KMS-11 (cell line): ENCODE results near the gene ZRANB3.

Experiments used
- H2AFZ ChIP-seq: fragments of 200-600 bp; sonication (generic); 2 replicates; pipeline ENCODE4 v1.6.1; 2016; ENCODE audit warnings: antibody characterized with exemption, mixed run types, low read depth
- H3K27ac ChIP-seq: fragments of 200-600 bp; sonication (generic); 2 replicates; pipeline ENCODE4 v1.6.1; 2016; ENCODE audit warnings: mild to moderate bottlenecking, mixed run types
- H3K27me3 ChIP-seq: fragments of 200-600 bp; sonication (generic); 2 replicates; pipeline ENCODE4 v1.6.1; 2017; ENCODE audit warnings: mild to moderate bottlenecking, low read depth, mixed run types, moderate library complexity; ENCODE audit not compliant: insufficient read depth
- H3K36me3 ChIP-seq: fragments of 200-600 bp; sonication (generic); 2 replicates; pipeline ENCODE4 v1.6.1; 2017; ENCODE audit warnings: mild to moderate bottlenecking, mixed run types; ENCODE audit not compliant: insufficient read depth
- H3K4me1 ChIP-seq: fragments of 200-600 bp; sonication (generic); 2 replicates; pipeline ENCODE4 v1.6.1; 2016; ENCODE audit warnings: mild to moderate bottlenecking, low read depth, mixed run types; ENCODE audit not compliant: poor library complexity, severe bottlenecking
- H3K4me2 ChIP-seq: fragments of 200-600 bp; sonication (generic); 2 replicates; pipeline ENCODE4 v1.7.0; 2016; ENCODE audit warnings: mild to moderate bottlenecking, mixed run types
- H3K4me3 ChIP-seq: fragments of 200-600 bp; sonication (generic); IDR thresholded peaks from 2 replicates; pipeline ENCODE4 v1.6.1; 2017; ENCODE audit warnings: low read depth, low read length, mixed read lengths; ENCODE audit not compliant: insufficient read depth
- H3K79me2 ChIP-seq: fragments of 200-600 bp; sonication (generic); 2 replicates; pipeline ENCODE4 v1.6.1; 2016; ENCODE audit warnings: low read depth, mixed run types; ENCODE audit not compliant: insufficient read depth
- H3K9ac ChIP-seq: fragments of 200-600 bp; sonication (generic); 2 replicates; pipeline ENCODE4 v1.6.1; 2016; ENCODE audit warnings: mild to moderate bottlenecking, mixed run types
- H4K20me1 ChIP-seq: fragments of 200-600 bp; sonication (generic); 2 replicates; pipeline ENCODE4 v1.6.1; 2016; ENCODE audit warnings: mild to moderate bottlenecking, mixed run types; ENCODE audit not compliant: insufficient read depth
- TF ChIP-seq, protein P1 (sequence below): fragments of 200-600 bp; sonication (generic); conservative IDR thresholded peaks from 2 replicates; pipeline ENCODE4 v1.6.1; 2017; ENCODE audit warnings: low read depth, mild to moderate bottlenecking, antibody characterized with exemption, low read length, moderate library complexity, mixed read lengths

The ZRANB3 gene

GRCh38 chr2:135219226-135219625 is 311.8 kb downstream of the ZRANB3 start:
- Histone ChIP-seq H2AFZ (no peak overlapping the region), H3K4me3 (no peak overlapping the region), H3K27ac (no peak overlapping the region), H3K4me1 (no peaks in the 10 kb centered on the region), H3K79me2 (no peaks in the 10 kb centered on the region), H3K9ac (no peak overlapping the region), H4K20me1 (no peaks in the 10 kb centered on the region), H3K4me2 (no peak overlapping the region), H3K27me3 (no peaks in the 10 kb centered on the region), H3K36me3 (no peaks in the 10 kb centered on the region)
- TF ChIP-seq, protein P1, sequence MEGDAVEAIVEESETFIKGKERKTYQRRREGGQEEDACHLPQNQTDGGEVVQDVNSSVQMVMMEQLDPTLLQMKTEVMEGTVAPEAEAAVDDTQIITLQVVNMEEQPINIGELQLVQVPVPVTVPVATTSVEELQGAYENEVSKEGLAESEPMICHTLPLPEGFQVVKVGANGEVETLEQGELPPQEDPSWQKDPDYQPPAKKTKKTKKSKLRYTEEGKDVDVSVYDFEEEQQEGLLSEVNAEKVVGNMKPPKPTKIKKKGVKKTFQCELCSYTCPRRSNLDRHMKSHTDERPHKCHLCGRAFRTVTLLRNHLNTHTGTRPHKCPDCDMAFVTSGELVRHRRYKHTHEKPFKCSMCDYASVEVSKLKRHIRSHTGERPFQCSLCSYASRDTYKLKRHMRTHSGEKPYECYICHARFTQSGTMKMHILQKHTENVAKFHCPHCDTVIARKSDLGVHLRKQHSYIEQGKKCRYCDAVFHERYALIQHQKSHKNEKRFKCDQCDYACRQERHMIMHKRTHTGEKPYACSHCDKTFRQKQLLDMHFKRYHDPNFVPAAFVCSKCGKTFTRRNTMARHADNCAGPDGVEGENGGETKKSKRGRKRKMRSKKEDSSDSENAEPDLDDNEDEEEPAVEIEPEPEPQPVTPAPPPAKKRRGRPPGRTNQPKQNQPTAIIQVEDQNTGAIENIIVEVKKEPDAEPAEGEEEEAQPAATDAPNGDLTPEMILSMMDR = no peak

DNA sequence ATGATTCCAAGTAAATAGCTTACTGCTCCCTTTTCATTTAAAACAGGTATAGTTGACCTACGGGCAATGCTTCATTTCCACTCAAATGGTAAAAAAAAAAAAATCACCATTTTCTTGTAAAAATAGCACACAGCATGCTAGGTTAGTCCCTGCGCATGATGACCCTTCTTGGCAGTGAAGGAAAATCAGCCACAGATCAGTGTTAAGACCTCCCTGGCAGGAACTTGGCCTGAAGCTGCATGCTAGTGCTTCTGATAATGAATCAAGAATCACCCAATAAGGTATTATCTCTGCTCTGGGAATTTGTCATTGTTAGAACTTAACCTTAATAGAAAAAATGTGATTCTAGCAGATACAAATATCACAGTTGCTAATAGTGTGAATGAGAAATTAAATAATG is 312.6 kb downstream of the ZRANB3 start:
- Histone ChIP-seq H3K79me2 (no peaks in the 10 kb centered on the region), H3K9ac (no peak overlapping the region), H3K4me3 (no peak overlapping the region), H3K27me3 (no peaks in the 10 kb centered on the region), H3K27ac (no peak overlapping the region), H3K4me2 (no peak overlapping the region), H4K20me1 (no peaks in the 10 kb centered on the region), H2AFZ (no peak overlapping the region), H3K4me1 (no peaks in the 10 kb centered on the region), H3K36me3 (no peaks in the 10 kb centered on the region)
- TF ChIP-seq, protein P1 = no peak

DNA sequence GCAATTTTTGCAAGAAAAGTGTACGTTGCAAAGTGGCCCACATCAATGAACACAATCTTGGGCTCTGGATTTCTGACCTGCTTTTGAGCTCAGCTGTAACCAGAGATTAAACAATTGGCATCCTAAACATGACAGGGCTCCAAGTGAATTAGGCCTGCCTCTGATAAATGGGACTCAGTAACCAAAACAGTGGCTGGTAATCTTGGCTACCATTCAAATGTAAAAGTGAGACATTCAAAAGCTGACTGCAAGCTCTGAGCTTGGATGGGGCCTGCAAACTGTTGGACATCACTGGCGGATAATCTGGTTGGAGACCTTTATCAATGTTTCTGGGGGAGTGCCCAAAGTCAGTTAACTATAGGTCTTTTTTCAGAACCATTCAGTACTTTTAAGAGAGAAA is 318.3 kb downstream of the ZRANB3 start:
- Histone ChIP-seq H3K27me3 (no peaks in the 10 kb centered on the region), H4K20me1 (no peaks in the 10 kb centered on the region), H3K36me3 (no peaks in the 10 kb centered on the region), H3K4me2 (no peak overlapping the region), H2AFZ (no peak overlapping the region), H3K79me2 (no peaks in the 10 kb centered on the region), H3K4me3 (no peak overlapping the region), H3K4me1 (no peaks in the 10 kb centered on the region), H3K27ac (no peak overlapping the region), H3K9ac (no peak overlapping the region)
- TF ChIP-seq, protein P1 = no peak

DNA sequence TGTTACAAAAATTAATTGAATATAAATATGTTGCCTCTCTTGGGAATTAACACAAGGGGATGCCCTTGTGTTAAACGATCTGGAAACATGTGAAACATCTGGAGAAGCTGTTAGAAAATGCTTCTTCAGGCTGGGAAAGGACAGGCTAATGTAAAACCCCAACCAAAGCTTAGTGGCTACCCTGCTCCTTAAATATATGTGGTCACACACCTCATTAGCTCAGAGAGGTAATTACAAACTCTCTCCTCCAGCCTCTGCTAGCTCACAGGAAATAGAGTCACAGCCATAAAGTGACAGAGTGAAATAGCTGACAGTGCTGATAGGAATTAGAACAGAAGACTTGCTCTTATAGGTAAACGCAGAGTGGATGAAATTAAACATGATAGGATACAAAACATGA is 323.0 kb downstream of the ZRANB3 start:
- H3K9ac ChIP-seq = no peak overlapping the region
- H3K27ac ChIP-seq = no peak overlapping the region
- no peaks in the 10 kb centered on the region for H4K20me1 ChIP-seq
- H3K36me3 ChIP-seq = no peaks in the 10 kb centered on the region
- H2AFZ ChIP-seq = no peak overlapping the region
- no peaks in the 10 kb centered on the region for H3K27me3 ChIP-seq
- TF ChIP-seq, protein P1 = no peak
- H3K4me2 ChIP-seq = no peak overlapping the region
- H3K4me3 ChIP-seq = no peak overlapping the region
- H3K79me2 ChIP-seq = no peaks in the 10 kb centered on the region
- no peaks in the 10 kb centered on the region for H3K4me1 ChIP-seq
